ENCODE data around the gene PPP1R12C. TPM values are rescaled to one million over a fixed set of nuclear protein-coding genes. Genes with fewer than 3 reads are reported as not detected.
A peak's percentile ranks its signal among the peaks of the same experiment; 100 is the strongest.
"Not testable (repeated sequence)": the region's sequence is repeated elsewhere in the genome, so short reads cannot be mapped to it uniquely, and the experiment has no call there.

PPP1R12C gene
- total RNA-seq, 1 donor from 2014 or later: 110 TPM

- TF ChIP-seq CTCF (IDR thresholded peaks at IDR 0.05; ENCODE audit: unreplicated experiment): no peak
- Mint-ChIP-seq H3K27ac (no peak overlapping the region), H3K36me3 (ENCODE audit: insufficient read depth) (no peaks in the 10 kb centered on the region), H3K27me3 (peaks cover 71% of the 10 kb centered on the region), H3K9me3 (ENCODE audit: low read depth) (no peaks in the 10 kb centered on the region), H3K4me3 (ENCODE audit: low read depth) (no peak overlapping the region), H3K4me1 (ENCODE audit: low read depth) (peaks cover 11% of the 10 kb centered on the region)
- DNase-seq (ENCODE audit: low spot score, unreplicated experiment): no peak
Observed at GRCh38 chr19:55070466-55071128, 46.8 kb downstream of the PPP1R12C start.

GRCh38 chr19:55069865-55070197 is 47.6 kb downstream of the PPP1R12C start:
- Mint-ChIP-seq H3K4me3 (ENCODE audit: low read depth) (peak overlapping the region; percentile 70), H3K27ac (no peak overlapping the region), H3K27me3 (peaks cover 68% of the 10 kb centered on the region), H3K9me3 (ENCODE audit: low read depth) (no peaks in the 10 kb centered on the region), H3K4me1 (ENCODE audit: low read depth) (peaks cover 8% of the 10 kb centered on the region), H3K36me3 (ENCODE audit: insufficient read depth) (no peaks in the 10 kb centered on the region)
- DNase-seq (ENCODE audit: low spot score, unreplicated experiment): no peak
- no peak for TF ChIP-seq CTCF (IDR thresholded peaks at IDR 0.05; ENCODE audit: unreplicated experiment)

- Mint-ChIP-seq H3K4me3 (ENCODE audit: low read depth) (peak overlapping the region; percentile 70), H3K9me3 (ENCODE audit: low read depth) (no peaks in the 10 kb centered on the region), H3K27ac (no peak overlapping the region), H3K27me3 (peaks cover 69% of the 10 kb centered on the region), H3K4me1 (ENCODE audit: low read depth) (peaks cover 8% of the 10 kb centered on the region), H3K36me3 (ENCODE audit: insufficient read depth) (no peaks in the 10 kb centered on the region)
- DNase-seq (ENCODE audit: low spot score, unreplicated experiment): no peak
- no peak for TF ChIP-seq CTCF (IDR thresholded peaks at IDR 0.05; ENCODE audit: unreplicated experiment)
Observed at GRCh38 chr19:55068950-55069864, 48.2 kb downstream of the PPP1R12C start.

- Mint-ChIP-seq H3K9me3 (ENCODE audit: low read depth) (no peaks in the 10 kb centered on the region), H3K4me1 (ENCODE audit: low read depth) (peaks cover 8% of the 10 kb centered on the region), H3K4me3 (ENCODE audit: low read depth) (no peak overlapping the region), H3K36me3 (ENCODE audit: insufficient read depth) (no peaks in the 10 kb centered on the region), H3K27ac (no peak overlapping the region), H3K27me3 (peaks cover 65% of the 10 kb centered on the region)
- TF ChIP-seq CTCF (IDR thresholded peaks at IDR 0.05; ENCODE audit: unreplicated experiment): no peak
- DNase-seq (ENCODE audit: low spot score, unreplicated experiment): no peak
Observed at GRCh38 chr19:55067869-55068268, 49.6 kb downstream of the PPP1R12C start.

DNA sequence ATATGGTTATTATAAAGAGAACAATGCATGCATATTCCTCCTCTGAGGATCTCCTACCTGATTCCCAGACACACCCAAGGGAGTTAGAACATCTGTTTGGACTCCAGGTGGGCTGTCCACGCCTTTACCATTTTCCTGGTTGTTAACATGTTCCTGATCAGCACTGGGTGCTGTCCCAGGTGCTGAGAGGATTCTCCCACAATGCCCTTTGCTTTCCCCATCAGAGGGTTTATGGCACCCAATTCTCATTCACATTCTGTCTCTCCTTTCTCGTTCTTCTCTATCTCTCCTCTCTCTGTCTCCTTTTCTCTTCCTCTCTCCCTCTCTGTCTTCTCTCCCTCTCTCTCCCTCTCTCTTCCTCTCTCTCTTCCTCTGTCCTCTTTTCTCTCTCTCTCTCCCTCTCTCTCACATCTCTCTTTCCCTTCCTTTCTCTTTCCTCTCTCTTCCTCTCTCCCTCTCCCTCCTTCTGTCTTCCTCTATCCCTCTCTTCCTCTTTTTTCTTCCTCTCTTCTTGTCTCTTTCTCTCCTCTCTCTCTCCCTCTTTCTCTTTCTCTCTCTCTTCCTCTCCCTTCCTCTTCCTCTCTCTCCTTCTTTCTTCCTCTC is 51.2 kb downstream of the PPP1R12C start:
- Mint-ChIP-seq H3K4me3 (ENCODE audit: low read depth) (no peak overlapping the region), H3K27ac (no peak overlapping the region), H3K9me3 (ENCODE audit: low read depth) (no peaks in the 10 kb centered on the region), H3K36me3 (ENCODE audit: insufficient read depth) (peaks cover 1% of the 10 kb centered on the region), H3K27me3 (peaks cover 53% of the 10 kb centered on the region), H3K4me1 (ENCODE audit: low read depth) (peaks cover 10% of the 10 kb centered on the region)
- no peak for TF ChIP-seq CTCF (IDR thresholded peaks at IDR 0.05; ENCODE audit: unreplicated experiment)
- no peak for DNase-seq (ENCODE audit: low spot score, unreplicated experiment)

- H3K4me3 Mint-ChIP-seq (ENCODE audit: low read depth); H3K36me3 Mint-ChIP-seq (ENCODE audit: insufficient read depth); H3K4me1 Mint-ChIP-seq (ENCODE audit: low read depth); H3K27ac Mint-ChIP-seq; DNase-seq (ENCODE audit: low spot score, unreplicated experiment); H3K9me3 Mint-ChIP-seq (ENCODE audit: low read depth): not testable (repeated sequence)
- peaks cover 52% of the 10 kb centered on the region for H3K27me3 Mint-ChIP-seq
Observed at GRCh38 chr19:55065516-55065915, 51.9 kb downstream of the PPP1R12C start.

Measured in progenitor cell of endocrine pancreas (in vitro differentiated cells).